Measurements from ENCODE around the gene RFNG. TPM values are rescaled to one million over a fixed set of nuclear protein-coding genes. Genes with fewer than 3 reads are reported as not detected.

Gene RFNG
- total and polyA plus RNA-seq, 2 donors (not counting 1 experiment from before 2014, with no cell fraction given), result 30.1 to 44.5 TPM

GRCh38 chr17:82010575-82011525, 40.8 kb downstream of the RFNG start:
- DNase-seq, result no peak
- Histone ChIP-seq H4K20me1 (ENCODE audit: control insufficient read depth, insufficient read depth, low read length, poor library complexity, severe bottlenecking) (no peaks in the 10 kb centered on the region), H3K27ac (ENCODE audit: low read length in 2 of 2) (no peak overlapping the region), H3K9me3 (ENCODE audit: control extremely low read depth in 1 of 3, control insufficient read depth in 2 of 3, insufficient read depth in 1 of 3, low read length in 2 of 3) (no peaks in the 10 kb centered on the region), H3K4me3 (ENCODE audit: control extremely low read depth in 1 of 5, extremely low read depth in 1 of 5, insufficient read depth in 1 of 5, low read depth in 2 of 5, low read length in 4 of 5) (no peak overlapping the region), H3K27me3 (replicated peaks in 1 of 4; ENCODE audit: control extremely low read depth in 1 of 4, control insufficient read depth in 3 of 4, insufficient read depth in 4 of 4, low read length in 3 of 4) (no peaks in the 10 kb centered on the region), H3K9ac (ENCODE audit: low read length) (no peak overlapping the region), H3K36me3 (replicated peaks in 1 of 2; ENCODE audit: control extremely low read depth in 1 of 2, control insufficient read depth in 1 of 2, extremely low read depth in 1 of 2, insufficient read depth in 2 of 2, low read length in 1 of 2) (peaks cover 0 to 5% of the 10 kb centered on the region in 2 experiments), H3K4me2 (replicated peaks; ENCODE audit: low read depth, low read length, poor library complexity, severe bottlenecking) (no peak overlapping the region), H2AFZ (ENCODE audit: insufficient read depth, low read depth, low read length, poor library complexity, severe bottlenecking) (no peak overlapping the region), H3K4me1 (ENCODE audit: control insufficient read depth in 2 of 2, insufficient read depth in 2 of 2, low read length in 2 of 2) (no peaks in the 10 kb centered on the region), H3K79me2 (ENCODE audit: control insufficient read depth, insufficient read depth, low read length) (no peaks in the 10 kb centered on the region)
- Mint-ChIP-seq H3K4me1 (no peaks in the 10 kb centered on the region), H3K4me3 (no peak overlapping the region), H3K9me3 (ENCODE audit: insufficient read depth) (no peaks in the 10 kb centered on the region), H3K27me3 (no peaks in the 10 kb centered on the region), H3K27ac (no peak overlapping the region)
- no peak for ATAC-seq (ENCODE audit: low read depth)
- TF ChIP-seq CTCF (IDR thresholded peaks at IDR 0.05) (no peak), EZH2 (IDR thresholded peaks at IDR 0.05; ENCODE audit: borderline replicate concordance, insufficient read depth, low read depth, low read length, poor library complexity, severe bottlenecking) (no peak)
- WGBS (ENCODE audit: insufficient coverage), result 92% methylated on average over 33 of the region's 39 CpGs
- CTCF ChIA-PET, result no interaction called here
- POLR2A ChIA-PET, result no interaction called here
- intact Hi-C loops (cut with micrococcal nuclease), result no loop called here

- no peaks in the 10 kb centered on the region for H3K27me3 Mint-ChIP-seq
- Histone ChIP-seq H3K9ac (ENCODE audit: low read length) (no peak overlapping the region), H2AFZ (ENCODE audit: insufficient read depth, low read depth, low read length, poor library complexity, severe bottlenecking) (no peak overlapping the region), H3K9me3 (ENCODE audit: control extremely low read depth in 1 of 3, control insufficient read depth in 2 of 3, insufficient read depth in 1 of 3, low read length in 2 of 3) (no peaks in the 10 kb centered on the region), H3K27ac (ENCODE audit: low read length in 2 of 2) (no peak overlapping the region), H3K4me3 (ENCODE audit: control extremely low read depth in 1 of 5, extremely low read depth in 1 of 5, insufficient read depth in 1 of 5, low read depth in 2 of 5, low read length in 4 of 5) (no peak overlapping the region), H4K20me1 (ENCODE audit: control insufficient read depth, insufficient read depth, low read length, poor library complexity, severe bottlenecking) (no peaks in the 10 kb centered on the region), H3K36me3 (replicated peaks in 1 of 2; ENCODE audit: control extremely low read depth in 1 of 2, control insufficient read depth in 1 of 2, extremely low read depth in 1 of 2, insufficient read depth in 2 of 2, low read length in 1 of 2) (peaks cover 0 to 7% of the 10 kb centered on the region in 2 experiments), H3K79me2 (ENCODE audit: control insufficient read depth, insufficient read depth, low read length) (no peaks in the 10 kb centered on the region), H3K27me3 (replicated peaks in 1 of 4; ENCODE audit: control extremely low read depth in 1 of 4, control insufficient read depth in 3 of 4, insufficient read depth in 4 of 4, low read length in 3 of 4) (no peaks in the 10 kb centered on the region), H3K4me2 (replicated peaks; ENCODE audit: low read depth, low read length, poor library complexity, severe bottlenecking) (no peak overlapping the region), H3K4me1 (ENCODE audit: control insufficient read depth in 2 of 2, insufficient read depth in 2 of 2, low read length in 2 of 2) (no peaks in the 10 kb centered on the region)
- ChIA-PET POLR2A (no interaction called here), CTCF (no interaction called here)
- no peak overlapping the region for H3K4me3 Mint-ChIP-seq
- no peaks in the 10 kb centered on the region for H3K4me1 Mint-ChIP-seq
- no peak for DNase-seq
- WGBS (ENCODE audit: insufficient coverage), result 75% methylated on average over 14 of the region's 15 CpGs
- H3K27ac Mint-ChIP-seq, result no peak overlapping the region
- TF ChIP-seq EZH2 (IDR thresholded peaks at IDR 0.05; ENCODE audit: borderline replicate concordance, insufficient read depth, low read depth, low read length, poor library complexity, severe bottlenecking) (no peak), CTCF (IDR thresholded peaks at IDR 0.05) (no peak)
- intact Hi-C loops (cut with micrococcal nuclease), result no loop called here
- no peaks in the 10 kb centered on the region for H3K9me3 Mint-ChIP-seq (ENCODE audit: insufficient read depth)
- no peak for ATAC-seq (ENCODE audit: low read depth)
These were observed 42.2 kb downstream of the RFNG start for GRCh38 chr17:82009413-82009812.
